Measurements from ENCODE around the gene NHERF2.

GRCh38 chr16:1981398-1981836, 45.3 kb upstream of the NHERF2 start, which contains the start of gene NOXO1:
- TF ChIP-seq FOXM1 (IDR thresholded peaks at IDR 0.05; ENCODE audit: borderline replicate concordance) (no peak), LEF1 (IDR thresholded peaks at IDR 0.05; ENCODE audit: borderline replicate concordance) (no peak), NFRKB (IDR thresholded peaks at IDR 0.05) (no peak), ZNF384 (IDR thresholded peaks at IDR 0.05) (no peak), CTBP1 (IDR thresholded peaks at IDR 0.05; ENCODE audit: borderline replicate concordance) (no peak), SUZ12 (IDR thresholded peaks at IDR 0.05) (no peak), FOXA1 (IDR thresholded peaks at IDR 0.05) (no peak), SP1 (IDR thresholded peaks at IDR 0.05) (no peak), BHLHE40 (IDR thresholded peaks at IDR 0.05; ENCODE audit: borderline replicate concordance) (no peak), ELF4 (IDR thresholded peaks at IDR 0.05) (no peak), HDGF (IDR thresholded peaks at IDR 0.05; ENCODE audit: borderline replicate concordance) (no peak), TARDBP (IDR thresholded peaks at IDR 0.05) (no peak), PKNOX1 (IDR thresholded peaks at IDR 0.05) (no peak), ARNT (IDR thresholded peaks at IDR 0.05) (no peak)
